ENCODE results near the gene PBRM1. TPM values are rescaled to one million over a fixed set of nuclear protein-coding genes. Genes with fewer than 3 reads are reported as not detected.

PBRM1 gene
- total RNA-seq, 1 donor from 2014 or later: 41.6 TPM

DNA sequence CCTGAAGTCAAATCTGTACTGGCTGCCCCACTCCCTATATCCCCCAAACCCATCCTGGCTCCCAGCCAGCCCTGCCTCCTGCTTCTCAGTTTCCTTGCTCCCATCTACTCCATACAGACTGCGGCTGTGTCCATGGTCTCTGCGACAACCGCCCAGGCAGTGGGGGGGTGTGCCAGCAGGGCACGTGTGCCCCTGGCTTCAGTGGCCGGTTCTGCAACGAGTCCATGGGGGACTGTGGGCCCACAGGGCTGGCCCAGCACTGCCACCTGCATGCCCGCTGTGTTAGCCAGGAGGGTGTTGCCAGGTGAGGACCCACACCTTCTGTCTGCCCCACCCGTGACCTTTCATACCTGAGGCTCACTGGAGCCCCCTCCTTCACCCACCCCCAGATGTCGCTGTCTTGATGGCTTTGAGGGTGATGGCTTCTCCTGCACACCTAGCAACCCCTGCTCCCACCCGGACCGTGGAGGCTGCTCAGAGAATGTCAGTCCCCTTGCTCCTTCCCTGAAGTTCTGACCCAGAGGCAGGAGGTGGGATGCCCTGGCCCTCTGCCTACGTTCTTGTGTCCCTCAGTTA is 175.9 kb downstream of the PBRM1 start:
- ATAC-seq: no peak

DNA sequence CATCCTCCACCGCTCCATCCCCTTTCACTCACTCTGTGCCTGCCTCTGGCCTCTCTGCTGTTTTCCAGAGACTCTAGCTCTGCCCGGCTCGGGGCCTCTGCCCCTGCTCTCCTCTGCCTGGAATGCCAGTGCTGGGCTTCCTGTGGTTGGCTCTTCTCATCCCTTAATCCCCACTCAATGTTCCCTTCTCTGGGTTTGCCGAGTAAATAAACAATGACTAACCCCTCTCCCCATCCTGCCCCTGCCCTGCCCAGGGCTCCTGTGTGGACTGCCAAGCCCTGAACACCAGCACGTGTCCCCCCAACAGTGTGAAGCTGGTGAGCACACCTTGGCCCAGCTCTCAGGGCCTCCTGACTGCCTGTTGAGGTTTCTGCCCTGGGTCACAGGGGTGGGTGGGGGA is 178.4 kb downstream of the PBRM1 start:
- ATAC-seq: peak; percentile 36

DNA sequence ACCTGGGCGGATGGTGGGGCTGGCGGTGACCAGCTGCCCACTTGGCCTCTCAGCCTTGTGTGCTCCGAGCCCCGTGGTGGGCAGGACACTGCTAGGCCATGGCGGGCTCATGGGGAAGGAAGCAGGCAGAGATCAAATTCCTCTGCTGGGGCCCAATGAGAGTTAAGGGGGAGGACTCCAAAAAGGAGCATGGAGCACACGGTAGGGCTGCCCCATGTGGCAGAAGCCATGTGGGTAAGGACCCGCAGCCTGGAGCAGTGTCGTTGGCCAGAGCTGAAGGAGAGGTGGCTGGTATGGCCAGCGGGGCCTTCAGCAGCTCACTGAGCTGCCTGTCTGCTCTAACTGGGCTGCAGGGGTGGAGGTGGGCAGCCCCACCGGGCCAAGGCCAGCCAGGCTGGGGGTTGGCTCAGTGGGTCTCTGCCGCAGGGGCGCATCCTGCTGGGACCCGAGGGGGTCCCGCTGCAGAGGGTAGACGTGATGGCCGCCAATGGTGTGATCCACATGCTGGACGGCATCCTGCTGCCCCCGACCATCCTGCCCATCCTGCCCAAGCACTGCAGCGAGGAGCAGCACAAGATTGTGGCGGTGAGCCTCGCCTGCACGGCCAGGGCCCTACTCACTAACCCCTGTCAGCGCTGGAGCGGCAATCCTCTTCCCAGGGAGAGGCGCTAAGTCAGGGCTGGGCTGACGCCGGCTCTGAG is 179.3 kb downstream of the PBRM1 start:
- ATAC-seq: no peak

DNA sequence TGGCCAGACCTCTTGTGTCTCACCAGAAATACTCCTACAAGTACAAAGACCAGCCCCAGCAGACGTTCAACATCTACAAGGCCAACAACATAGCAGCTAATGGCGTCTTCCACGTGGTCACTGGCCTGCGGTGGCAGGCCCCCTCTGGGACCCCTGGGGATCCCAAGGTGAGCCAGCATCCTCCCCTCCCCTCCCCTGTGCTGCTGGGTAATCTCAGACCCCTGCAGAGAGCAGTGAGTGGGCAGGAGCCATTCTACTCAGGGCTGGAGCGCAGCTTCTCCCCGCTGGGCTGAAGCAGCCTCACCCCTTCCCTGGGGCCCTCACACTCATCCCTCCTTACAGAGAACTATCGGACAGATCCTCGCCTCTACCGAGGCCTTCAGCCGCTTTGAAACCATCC is 180.7 kb downstream of the PBRM1 start:
- no peak for ATAC-seq

DNA sequence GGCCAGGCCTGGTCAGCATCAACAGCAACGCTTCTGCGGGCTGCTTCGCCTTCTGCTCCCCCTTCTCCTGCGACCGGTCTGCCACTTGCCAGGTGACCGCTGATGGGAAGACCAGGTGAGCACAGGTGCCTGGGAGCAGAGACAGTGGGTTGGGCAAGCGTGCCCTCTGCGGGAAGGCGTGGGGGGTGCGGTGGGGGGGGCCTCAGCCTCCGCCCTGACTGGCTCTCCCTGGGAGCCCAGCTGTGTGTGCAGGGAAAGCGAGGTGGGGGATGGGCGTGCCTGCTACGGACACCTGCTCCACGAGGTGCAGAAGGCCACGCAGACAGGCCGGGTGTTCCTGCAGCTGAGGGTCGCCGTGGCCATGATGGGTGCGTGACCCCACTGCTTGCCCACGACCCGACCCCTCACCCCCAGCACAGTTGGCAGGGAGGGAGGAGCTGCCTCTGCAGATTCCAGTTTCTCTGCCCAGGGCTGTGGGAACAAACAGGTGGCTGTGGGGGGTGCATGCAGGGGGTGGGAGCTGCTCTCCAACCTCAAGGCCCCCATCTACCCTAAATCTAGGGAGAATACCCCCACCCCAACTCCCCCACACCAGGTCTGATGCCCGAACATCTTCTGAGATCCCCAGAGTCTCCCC is 181.8 kb downstream of the PBRM1 start:
- ATAC-seq: no peak

DNA sequence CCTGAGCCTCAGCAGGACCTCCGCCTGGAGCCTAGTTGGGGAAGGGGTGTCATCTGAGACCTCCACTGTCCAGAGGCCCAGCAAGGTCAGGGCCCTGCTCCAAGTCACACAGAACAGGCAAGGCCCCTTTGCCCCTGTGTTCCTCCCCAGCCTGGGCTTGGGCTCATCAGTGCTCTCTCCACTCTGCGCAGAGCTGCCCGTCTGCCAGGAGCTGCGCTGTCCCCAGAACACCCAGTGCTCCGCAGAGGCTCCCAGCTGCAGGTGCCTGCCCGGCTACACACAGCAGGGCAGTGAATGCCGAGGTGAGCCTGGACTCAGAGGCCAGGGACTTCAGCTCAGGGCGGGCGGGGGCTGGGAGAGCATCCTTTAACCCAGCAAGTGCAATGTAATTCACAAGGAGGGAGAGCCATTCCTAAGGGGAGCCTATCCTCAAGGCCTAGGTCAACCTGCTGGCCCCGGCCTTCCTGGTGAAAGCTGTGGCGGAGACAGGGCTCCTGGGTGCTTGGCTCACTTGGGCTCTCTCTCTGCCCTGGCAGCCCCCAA is 182.8 kb downstream of the PBRM1 start:
- ATAC-seq: no peak

DNA sequence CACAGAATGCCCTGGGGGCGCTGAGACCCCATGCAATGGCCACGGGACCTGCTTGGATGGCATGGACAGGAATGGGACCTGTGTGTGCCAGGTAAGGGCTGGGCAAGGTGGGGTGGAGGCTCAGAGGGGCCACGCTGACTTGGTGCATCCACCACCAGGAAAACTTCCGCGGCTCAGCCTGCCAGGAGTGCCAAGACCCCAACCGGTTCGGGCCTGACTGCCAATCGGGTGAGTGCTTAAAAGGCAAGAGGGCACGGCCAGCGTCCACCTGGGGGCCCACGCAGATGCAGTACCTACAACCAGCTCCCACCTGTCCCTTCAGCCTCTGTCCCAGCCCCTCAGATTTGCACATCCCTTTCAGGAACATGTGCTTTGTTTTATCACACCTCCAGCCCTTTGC is 183.7 kb downstream of the PBRM1 start:
- ATAC-seq: no peak

DNA sequence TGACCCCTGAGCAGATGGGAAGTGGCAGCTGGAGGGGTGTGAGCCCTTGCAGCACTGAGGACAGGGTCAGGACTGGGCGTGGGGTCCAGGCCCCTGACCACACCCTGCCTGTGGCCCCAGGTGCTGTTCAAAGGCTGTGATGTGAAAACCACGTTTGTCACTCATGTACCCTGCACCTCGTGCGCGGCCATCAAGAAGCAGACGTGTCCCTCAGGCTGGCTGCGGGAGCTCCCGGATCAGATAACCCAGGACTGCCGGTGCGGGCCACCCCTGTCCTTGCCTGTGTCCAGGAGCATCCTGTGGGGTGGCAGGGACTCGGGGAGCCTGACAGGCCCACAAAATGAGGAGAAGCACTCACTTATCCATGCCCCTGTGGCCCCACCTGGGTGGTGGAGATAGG is 184.7 kb downstream of the PBRM1 start:
- no peak for ATAC-seq

DNA sequence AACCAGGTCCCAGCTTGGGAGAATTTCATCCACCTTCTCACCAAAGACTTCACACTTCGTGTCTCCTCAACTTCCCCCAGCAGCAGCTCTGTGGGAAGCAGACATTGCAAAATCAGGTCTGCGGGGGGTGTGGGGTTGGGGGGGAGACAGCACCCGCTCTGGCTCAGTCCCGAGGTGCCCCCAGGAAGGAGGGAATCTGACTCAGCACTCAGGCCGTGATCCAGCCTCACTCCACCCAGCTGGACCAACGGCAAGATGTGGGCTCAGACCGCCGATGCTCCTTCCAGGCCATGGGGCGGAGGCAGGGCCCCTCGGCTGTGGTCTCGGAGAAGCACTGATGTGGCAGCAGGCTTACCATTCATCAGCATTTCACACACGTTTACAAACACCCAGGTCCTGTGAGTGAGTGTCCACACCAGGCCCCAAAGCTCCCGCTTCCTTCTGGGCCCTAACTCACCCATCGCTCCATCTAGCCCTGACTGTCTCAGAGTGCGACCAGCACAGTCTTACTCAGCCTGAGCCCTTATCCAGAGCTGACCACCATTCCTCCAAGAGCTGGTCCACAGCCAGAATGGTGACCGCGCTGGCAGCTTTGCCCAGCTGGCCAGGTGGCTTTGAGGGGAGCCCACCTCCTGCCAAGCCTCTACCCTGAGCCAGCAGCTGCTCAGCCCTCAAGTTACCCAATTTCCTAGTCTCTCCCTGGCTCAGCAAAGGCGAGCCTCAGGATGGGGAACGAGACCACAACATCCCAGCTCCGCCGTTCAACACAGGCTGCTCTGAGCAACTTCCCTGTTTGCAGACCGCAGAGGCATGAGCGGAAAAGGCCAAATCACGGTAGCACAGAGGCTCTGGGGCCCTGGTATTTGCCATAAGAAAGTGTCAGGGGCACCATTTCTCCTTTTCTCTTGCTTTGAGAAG is 187.3 kb downstream of the PBRM1 start:
- no peak for ATAC-seq

DNA sequence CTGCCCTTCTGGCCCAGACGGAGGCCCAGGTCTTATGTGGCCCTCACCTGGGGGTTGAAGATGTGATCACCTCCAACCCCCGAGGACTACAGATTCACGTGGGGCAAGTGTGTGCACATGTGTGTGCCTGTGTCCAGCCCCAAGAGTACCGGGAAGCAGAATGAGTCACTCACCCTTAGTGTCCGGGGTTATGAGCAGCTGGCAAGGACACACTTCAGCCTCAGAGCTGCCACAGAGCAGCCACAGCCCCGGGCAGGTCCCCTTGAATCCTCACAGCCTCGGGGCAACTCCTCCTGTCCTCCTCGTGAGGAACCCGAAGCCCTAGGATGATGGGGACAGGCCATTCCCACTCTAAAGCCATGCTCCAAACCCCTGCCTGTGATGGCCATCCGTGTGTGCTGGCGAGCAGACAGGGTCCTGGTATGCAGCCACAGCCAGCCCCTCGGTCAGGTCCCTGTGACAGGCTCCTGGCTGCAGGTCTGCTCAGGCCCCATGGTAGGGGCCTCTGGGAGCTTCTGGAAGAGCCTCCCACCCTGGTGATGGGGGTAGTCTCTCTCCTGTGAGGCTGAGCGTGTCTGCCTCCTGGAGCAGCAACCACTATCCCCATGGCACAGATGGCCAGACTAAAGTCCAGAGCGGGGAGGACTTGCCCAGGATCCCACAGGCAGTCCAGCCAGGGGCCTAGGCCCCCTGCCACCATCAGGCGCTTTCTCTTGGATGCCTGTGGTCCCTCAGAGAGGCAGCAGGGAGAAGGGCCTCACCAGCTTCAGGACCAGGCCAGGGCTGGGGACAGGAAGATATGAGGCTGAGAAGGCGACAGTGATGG is 189.7 kb downstream of the PBRM1 start:
- ATAC-seq: peak; percentile 72

Other genes starting within 250 kb of the PBRM1 start
- 2.7 TPM for gene SEMA3G, start 240.8 kb downstream of the PBRM1 start, total RNA-seq
- 0.88 TPM for gene TNNC1, start 231.9 kb downstream of the PBRM1 start, total RNA-seq
- 38.0 TPM for gene NISCH, start 230.3 kb downstream of the PBRM1 start, total RNA-seq
- 21.2 TPM for gene STAB1, start 190.6 kb downstream of the PBRM1 start, total RNA-seq
- 55.0 TPM for gene NT5DC2, start 152.1 kb downstream of the PBRM1 start, total RNA-seq
- gene UQCC5, start 149.3 kb downstream of the PBRM1 start, total RNA-seq: 17.6 TPM
- gene GNL3, start 119 bp upstream of the PBRM1 start, total RNA-seq: 76.4 TPM
- gene GLT8D1, start 19.9 kb upstream of the PBRM1 start, total RNA-seq: 16.7 TPM
- gene SPCS1, start 20.2 kb upstream of the PBRM1 start, total RNA-seq: 70.6 TPM
- gene NEK4, start 85.0 kb upstream of the PBRM1 start, total RNA-seq: 14.7 TPM
- gene ITIH1, start 91.7 kb upstream of the PBRM1 start, total RNA-seq: 0.12 TPM
- 0.12 TPM for gene ITIH3, start 108.9 kb upstream of the PBRM1 start, total RNA-seq
- 2.1 TPM for gene ITIH4, start 144.8 kb upstream of the PBRM1 start, total RNA-seq
- gene MUSTN1, start 149.1 kb upstream of the PBRM1 start, total RNA-seq: 0.40 TPM
- gene STIMATE, start 211.6 kb upstream of the PBRM1 start, total RNA-seq: 6.1 TPM

Measured in esophagus mucosa (tissue), 1 donor.